ENCODE results near the gene ERG. TPM values are rescaled to one million over a fixed set of nuclear protein-coding genes. Genes with fewer than 3 reads are reported as not detected.

Gene ERG
- total RNA-seq, 2 donors from 2014 or later: 0.07 TPM; not detected in 1

GRCh38 chr21:38351176-38351959 lies 146.9 kb downstream of the ERG start:
- Mint-ChIP-seq H3K4me1 (ENCODE audit: low read depth) (peaks cover 51% of the 10 kb centered on the region), H3K9me3 (no peaks in the 10 kb centered on the region), H3K4me3 (no peak overlapping the region), H3K27me3 (ENCODE audit: low read depth) (peaks cover 23% of the 10 kb centered on the region), H3K36me3 (ENCODE audit: insufficient read depth in 2 of 2) (no peaks in the 10 kb centered on the region), H3K27ac (no peak overlapping the region)
- DNase-seq: no peak
- ATAC-seq (replicated peaks in 1 of 2): no peak

DNA sequence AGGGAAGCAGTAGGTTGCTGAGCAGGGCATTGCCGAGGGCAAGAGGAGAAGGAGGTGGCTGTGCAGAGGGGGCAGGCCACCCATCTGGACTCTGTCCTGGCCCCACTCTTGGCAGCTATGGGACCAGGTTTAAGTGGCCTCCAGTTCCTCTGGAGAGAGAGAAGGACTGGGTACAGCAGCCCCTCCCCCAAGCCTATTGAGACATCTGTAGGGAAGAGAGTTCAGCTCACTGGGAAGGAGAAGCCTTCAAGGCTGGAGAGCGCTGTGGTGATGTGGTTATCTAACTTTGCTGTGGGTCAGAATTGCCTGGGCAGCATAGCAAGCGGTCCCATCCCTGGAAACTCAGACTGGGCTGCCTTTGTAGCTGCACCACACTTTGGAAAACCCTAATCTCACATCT lies 147.6 kb downstream of the ERG start:
- Mint-ChIP-seq H3K4me1 (ENCODE audit: low read depth) (peaks cover 51% of the 10 kb centered on the region), H3K27ac (no peak overlapping the region), H3K4me3 (no peak overlapping the region), H3K9me3 (peaks cover 0 to 3% of the 10 kb centered on the region in 2 donors), H3K27me3 (ENCODE audit: low read depth) (peaks cover 23% of the 10 kb centered on the region), H3K36me3 (ENCODE audit: insufficient read depth in 2 of 2) (no peaks in the 10 kb centered on the region)
- no peak for DNase-seq
- no peak for ATAC-seq (replicated peaks in 1 of 2)

- DNase-seq (no peak), ATAC-seq (replicated peaks in 1 of 2) (no peak)
- Mint-ChIP-seq H3K27ac (no peak overlapping the region), H3K4me1 (ENCODE audit: low read depth) (peaks cover 51% of the 10 kb centered on the region), H3K27me3 (ENCODE audit: low read depth) (peaks cover 17% of the 10 kb centered on the region), H3K9me3 (peaks cover 0 to 3% of the 10 kb centered on the region in 2 donors), H3K4me3 (no peak overlapping the region), H3K36me3 (ENCODE audit: insufficient read depth in 2 of 2) (no peaks in the 10 kb centered on the region)
These were observed 148.3 kb downstream of the ERG start for GRCh38 chr21:38349977-38350376.

DNA sequence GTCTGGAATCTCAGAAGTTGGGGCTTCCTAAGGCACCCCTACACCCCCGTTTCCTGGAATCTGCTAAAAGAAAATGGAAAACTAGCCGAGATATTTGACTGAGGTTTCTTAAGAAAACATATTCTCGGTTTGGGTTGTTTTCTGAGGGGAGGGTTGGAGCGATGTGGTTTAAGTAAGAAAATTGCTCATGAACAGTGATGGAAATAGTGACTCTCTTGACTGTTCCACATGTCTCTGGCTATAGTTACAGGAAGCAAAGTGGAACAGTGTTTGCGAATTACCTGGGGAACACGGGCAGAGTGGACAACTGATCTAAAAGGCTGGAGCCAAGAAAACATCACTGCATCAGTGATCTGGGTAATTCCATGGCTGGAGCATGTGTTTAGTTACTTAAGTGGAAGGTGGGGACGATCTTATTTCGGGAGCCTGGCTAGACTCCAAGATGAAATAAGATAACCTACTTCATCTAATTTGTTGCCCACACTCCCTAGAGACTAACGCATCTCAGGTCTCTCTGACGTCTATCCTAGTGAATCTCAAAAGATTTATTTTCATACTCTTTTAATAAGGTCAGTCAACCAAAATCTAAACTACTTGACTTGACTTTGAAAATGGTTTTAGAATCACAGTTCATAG lies 149.0 kb downstream of the ERG start:
- Mint-ChIP-seq H3K9me3 (peaks cover 0 to 3% of the 10 kb centered on the region in 2 donors), H3K4me3 (peak overlapping the region; percentile 35 to 43), H3K27me3 (ENCODE audit: low read depth) (peaks cover 9% of the 10 kb centered on the region), H3K27ac (peak overlapping the region; percentile 9), H3K4me1 (ENCODE audit: low read depth) (peaks cover 51% of the 10 kb centered on the region), H3K36me3 (ENCODE audit: insufficient read depth in 2 of 2) (no peaks in the 10 kb centered on the region)
- peak; percentile 85 to 86 for ATAC-seq (replicated peaks in 1 of 2)
- peak in 1 of 2 donors; percentile 16 for DNase-seq

DNA sequence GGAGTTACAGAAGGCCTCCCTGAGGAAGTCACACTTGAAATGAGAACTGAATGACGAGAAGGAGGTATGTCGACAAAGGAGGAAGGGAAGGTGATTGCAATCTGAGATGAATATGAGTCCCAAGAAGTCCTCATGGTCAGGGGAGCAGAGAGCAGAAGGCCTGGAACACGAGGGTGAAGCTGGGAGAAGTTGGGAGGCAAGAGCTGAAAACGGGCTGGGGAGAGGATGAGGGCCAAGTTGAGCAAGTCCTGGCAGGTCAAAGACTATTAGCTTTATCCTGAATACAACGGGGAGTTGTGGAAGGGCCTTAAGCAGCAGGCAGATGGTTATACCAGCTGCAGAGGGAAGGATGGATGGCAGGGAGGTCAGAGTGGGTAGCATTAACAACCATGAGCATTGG lies 152.0 kb downstream of the ERG start:
- no peak for DNase-seq
- Mint-ChIP-seq H3K27me3 (ENCODE audit: low read depth) (peaks cover 2% of the 10 kb centered on the region), H3K27ac (no peak overlapping the region), H3K4me3 (no peak overlapping the region), H3K9me3 (peaks cover 0 to 3% of the 10 kb centered on the region in 2 donors), H3K36me3 (ENCODE audit: insufficient read depth in 2 of 2) (no peaks in the 10 kb centered on the region), H3K4me1 (ENCODE audit: low read depth) (peaks cover 40% of the 10 kb centered on the region)
- no peak for ATAC-seq (replicated peaks in 1 of 2)

GRCh38 chr21:38343691-38344090 lies 154.6 kb downstream of the ERG start:
- DNase-seq (no peak), ATAC-seq (replicated peaks in 1 of 2) (no peak)
- no peak overlapping the region for H3K27ac Mint-ChIP-seq
- no peak overlapping the region for H3K4me3 Mint-ChIP-seq
- no peaks in the 10 kb centered on the region for H3K36me3 Mint-ChIP-seq (ENCODE audit: insufficient read depth in 2 of 2)
- no peaks in the 10 kb centered on the region for H3K27me3 Mint-ChIP-seq (ENCODE audit: low read depth)
- peaks cover 15% of the 10 kb centered on the region for H3K4me1 Mint-ChIP-seq (ENCODE audit: low read depth)
- peaks cover 0 to 3% of the 10 kb centered on the region in 2 donors for H3K9me3 Mint-ChIP-seq

DNA sequence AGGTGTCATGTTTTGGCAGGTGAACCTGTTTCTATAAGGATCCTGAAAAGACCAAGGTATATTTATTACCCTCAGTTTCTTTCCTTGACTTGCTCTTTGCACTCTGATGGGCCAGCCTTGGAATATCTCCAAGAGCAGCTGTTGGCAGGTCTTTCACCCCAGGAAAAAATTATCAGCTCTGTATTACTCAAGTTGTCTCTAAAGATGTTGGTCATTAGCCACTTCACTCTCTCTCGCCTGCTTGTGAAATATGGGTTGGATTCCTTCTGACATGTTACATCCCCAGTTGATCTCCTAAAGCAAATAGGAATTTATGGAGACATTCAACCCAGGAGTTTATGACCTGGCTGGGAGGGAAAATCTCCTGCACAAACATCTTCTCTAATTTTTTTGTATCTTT lies 155.5 kb downstream of the ERG start:
- Mint-ChIP-seq H3K4me3 (no peak overlapping the region), H3K4me1 (ENCODE audit: low read depth) (peaks cover 5% of the 10 kb centered on the region), H3K27ac (no peak overlapping the region), H3K27me3 (ENCODE audit: low read depth) (no peaks in the 10 kb centered on the region), H3K36me3 (ENCODE audit: insufficient read depth in 2 of 2) (no peaks in the 10 kb centered on the region), H3K9me3 (peaks cover 0 to 3% of the 10 kb centered on the region in 2 donors)
- no peak for ATAC-seq (replicated peaks in 1 of 2)
- no peak for DNase-seq

DNA sequence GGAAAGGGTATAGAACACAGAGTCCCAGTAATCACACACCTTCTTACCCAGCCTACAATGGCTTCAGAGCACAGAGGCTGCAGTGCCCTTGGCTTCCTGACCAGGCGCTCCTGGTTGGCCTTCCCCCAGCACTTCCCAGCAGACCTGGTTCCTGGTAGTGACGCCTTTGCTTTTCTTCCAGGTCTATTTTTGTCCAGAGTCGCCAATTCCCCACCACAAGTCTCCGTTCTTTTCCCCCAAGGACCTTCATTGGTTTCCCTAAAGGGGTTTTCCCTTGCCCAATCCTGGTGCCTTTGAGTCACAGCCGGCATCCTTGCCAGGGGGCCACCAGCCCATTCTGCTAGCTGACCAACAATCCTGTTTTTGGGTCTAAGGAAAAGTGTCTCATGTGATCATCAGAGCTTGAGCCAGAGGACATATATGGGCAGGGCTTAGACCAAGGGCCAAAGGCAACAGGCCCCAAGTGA lies 156.7 kb downstream of the ERG start:
- peaks cover 0 to 3% of the 10 kb centered on the region in 2 donors for H3K9me3 Mint-ChIP-seq
- ATAC-seq (replicated peaks in 1 of 2) (no peak), DNase-seq (no peak)
- H3K27me3 Mint-ChIP-seq (ENCODE audit: low read depth): no peaks in the 10 kb centered on the region
- H3K36me3 Mint-ChIP-seq (ENCODE audit: insufficient read depth in 2 of 2): no peaks in the 10 kb centered on the region
- H3K4me1 Mint-ChIP-seq (ENCODE audit: low read depth): no peaks in the 10 kb centered on the region
- H3K27ac Mint-ChIP-seq: no peak overlapping the region
- no peak overlapping the region for H3K4me3 Mint-ChIP-seq

DNA sequence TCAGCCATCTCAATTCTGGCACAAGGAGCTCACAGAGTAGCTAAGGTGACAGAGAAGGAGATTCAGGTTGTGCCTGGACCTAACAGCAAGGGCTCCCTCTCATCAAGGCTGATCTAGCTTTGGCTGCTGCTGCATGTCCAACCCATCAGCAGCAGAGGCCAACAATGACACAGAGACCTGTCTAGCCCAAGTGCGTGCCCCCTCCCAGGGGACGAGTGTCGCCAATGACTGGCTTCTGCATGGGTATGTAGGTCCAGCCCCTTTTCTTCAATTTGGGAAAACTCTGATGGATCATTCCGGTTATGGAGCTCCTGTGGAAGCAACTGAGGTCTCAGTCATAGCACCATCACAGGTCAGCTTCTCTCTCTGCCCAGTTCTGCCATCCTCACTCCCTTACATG lies 158.1 kb downstream of the ERG start:
- ATAC-seq (replicated peaks in 1 of 2) (no peak), DNase-seq (no peak)
- H3K27ac Mint-ChIP-seq: no peak overlapping the region
- no peaks in the 10 kb centered on the region for H3K27me3 Mint-ChIP-seq (ENCODE audit: low read depth)
- no peaks in the 10 kb centered on the region for H3K9me3 Mint-ChIP-seq
- H3K4me1 Mint-ChIP-seq (ENCODE audit: low read depth): no peaks in the 10 kb centered on the region
- no peaks in the 10 kb centered on the region for H3K36me3 Mint-ChIP-seq (ENCODE audit: insufficient read depth in 2 of 2)
- H3K4me3 Mint-ChIP-seq: no peak overlapping the region

DNA sequence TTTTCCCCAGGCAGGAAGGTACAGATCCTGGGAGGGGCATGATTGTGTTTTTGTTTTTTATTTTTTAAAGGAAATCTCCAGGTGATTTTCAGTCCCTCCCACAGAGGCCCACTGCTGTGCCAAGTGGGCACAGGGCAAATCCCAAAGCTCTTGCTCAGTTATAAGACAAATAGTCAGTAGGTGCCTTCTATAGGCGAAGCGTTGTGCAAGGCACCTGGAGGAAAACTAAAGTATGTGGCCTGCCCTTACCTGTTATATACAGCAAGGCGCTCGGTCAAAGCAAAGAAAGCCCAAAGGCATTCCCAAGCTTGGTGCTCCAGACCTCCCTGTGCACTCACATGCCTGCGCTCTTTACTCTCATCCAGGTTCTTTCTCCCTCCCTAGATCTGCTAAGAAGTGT lies 160.5 kb downstream of the ERG start:
- DNase-seq (no peak), ATAC-seq (replicated peaks in 1 of 2) (no peak)
- no peak overlapping the region for H3K4me3 Mint-ChIP-seq
- H3K36me3 Mint-ChIP-seq (ENCODE audit: insufficient read depth in 2 of 2): no peaks in the 10 kb centered on the region
- no peaks in the 10 kb centered on the region for H3K4me1 Mint-ChIP-seq (ENCODE audit: low read depth)
- no peaks in the 10 kb centered on the region for H3K27me3 Mint-ChIP-seq (ENCODE audit: low read depth)
- no peak overlapping the region for H3K27ac Mint-ChIP-seq
- no peaks in the 10 kb centered on the region for H3K9me3 Mint-ChIP-seq

- DNase-seq: no peak
- Mint-ChIP-seq H3K9me3 (no peaks in the 10 kb centered on the region), H3K4me3 (no peak overlapping the region), H3K27ac (no peak overlapping the region), H3K4me1 (ENCODE audit: low read depth) (no peaks in the 10 kb centered on the region), H3K36me3 (ENCODE audit: insufficient read depth in 2 of 2) (no peaks in the 10 kb centered on the region), H3K27me3 (ENCODE audit: low read depth) (no peaks in the 10 kb centered on the region)
- ATAC-seq (replicated peaks in 1 of 2): no peak
These were observed 163.4 kb downstream of the ERG start for GRCh38 chr21:38334866-38335265.

DNA sequence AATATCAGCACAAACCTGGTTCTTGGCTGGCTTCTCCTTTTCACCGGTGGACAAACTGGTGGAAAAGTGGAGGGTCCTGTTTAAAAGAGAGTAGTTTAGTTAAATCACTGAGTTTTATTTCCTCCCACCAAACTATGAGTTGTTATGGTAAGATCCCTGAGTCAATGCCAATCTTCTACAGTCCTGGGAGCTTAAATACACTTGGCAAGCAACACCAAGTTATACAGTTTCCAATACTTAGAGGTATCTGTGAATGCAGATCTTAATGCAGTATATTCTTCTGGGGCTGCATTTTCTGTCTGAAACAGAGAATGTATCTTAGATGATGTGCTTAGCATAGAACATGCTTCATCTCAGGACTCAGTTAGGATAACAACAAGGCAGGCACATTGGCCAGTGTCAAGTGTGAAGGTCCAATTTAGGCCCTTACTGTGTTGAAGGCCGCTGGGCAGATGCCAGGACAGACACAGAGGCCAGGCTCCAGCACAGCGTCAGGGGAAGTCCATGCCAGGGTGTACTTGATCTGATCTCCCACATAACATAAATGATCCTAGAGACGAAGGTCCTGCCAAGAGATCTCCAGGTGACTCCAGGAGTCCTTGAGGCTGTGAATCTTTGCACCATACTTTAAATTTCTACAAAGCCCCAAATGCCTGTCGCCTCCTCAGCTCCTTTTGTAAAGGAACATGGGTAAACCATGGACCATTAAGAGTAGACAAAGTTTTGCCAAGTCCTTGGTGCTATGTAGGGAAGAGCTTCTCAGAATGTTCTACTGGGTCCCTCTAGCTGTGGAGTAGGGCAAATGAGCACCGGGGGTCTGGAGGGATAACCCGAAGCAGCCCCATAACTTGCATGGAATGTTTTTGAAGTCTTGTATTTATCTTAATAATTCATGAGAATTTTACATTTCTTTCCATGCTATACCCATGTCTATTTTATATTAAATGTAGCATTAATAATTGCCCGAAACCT lies 164.7 kb downstream of the ERG start:
- H3K36me3 Mint-ChIP-seq (ENCODE audit: insufficient read depth in 2 of 2): no peaks in the 10 kb centered on the region
- H3K27me3 Mint-ChIP-seq (ENCODE audit: low read depth): no peaks in the 10 kb centered on the region
- no peaks in the 10 kb centered on the region for H3K9me3 Mint-ChIP-seq
- H3K27ac Mint-ChIP-seq: no peak overlapping the region
- no peak overlapping the region for H3K4me3 Mint-ChIP-seq
- H3K4me1 Mint-ChIP-seq (ENCODE audit: low read depth): no peaks in the 10 kb centered on the region
- ATAC-seq (replicated peaks in 1 of 2): no peak
- no peak for DNase-seq

GRCh38 chr21:38330666-38331065 lies 167.6 kb downstream of the ERG start:
- no peak overlapping the region for H3K4me3 Mint-ChIP-seq
- H3K27ac Mint-ChIP-seq: no peak overlapping the region
- no peaks in the 10 kb centered on the region for H3K9me3 Mint-ChIP-seq
- no peak for ATAC-seq (replicated peaks in 1 of 2)
- peaks cover 4% of the 10 kb centered on the region for H3K4me1 Mint-ChIP-seq (ENCODE audit: low read depth)
- H3K36me3 Mint-ChIP-seq (ENCODE audit: insufficient read depth in 2 of 2): no peaks in the 10 kb centered on the region
- no peak for DNase-seq
- H3K27me3 Mint-ChIP-seq (ENCODE audit: low read depth): no peaks in the 10 kb centered on the region

Measured in activated T-cell treated with anti-CD3 and anti-CD28 coated beads, Interleukin-2, amount 50 U/mL, for 72 hours (primary cell).